Measurements from ENCODE around the gene CD2AP. TPM values are rescaled to one million over a fixed set of nuclear protein-coding genes. Genes with fewer than 3 reads are reported as not detected.
"Not testable (repeated sequence)": the region's sequence is repeated elsewhere in the genome, so short reads cannot be mapped to it uniquely, and the experiment has no call there.

Gene CD2AP
- total and polyA plus RNA-seq, 5 experiments from 2014 or later = 7.3 to 32.2 (median 7.9) TPM

DNA sequence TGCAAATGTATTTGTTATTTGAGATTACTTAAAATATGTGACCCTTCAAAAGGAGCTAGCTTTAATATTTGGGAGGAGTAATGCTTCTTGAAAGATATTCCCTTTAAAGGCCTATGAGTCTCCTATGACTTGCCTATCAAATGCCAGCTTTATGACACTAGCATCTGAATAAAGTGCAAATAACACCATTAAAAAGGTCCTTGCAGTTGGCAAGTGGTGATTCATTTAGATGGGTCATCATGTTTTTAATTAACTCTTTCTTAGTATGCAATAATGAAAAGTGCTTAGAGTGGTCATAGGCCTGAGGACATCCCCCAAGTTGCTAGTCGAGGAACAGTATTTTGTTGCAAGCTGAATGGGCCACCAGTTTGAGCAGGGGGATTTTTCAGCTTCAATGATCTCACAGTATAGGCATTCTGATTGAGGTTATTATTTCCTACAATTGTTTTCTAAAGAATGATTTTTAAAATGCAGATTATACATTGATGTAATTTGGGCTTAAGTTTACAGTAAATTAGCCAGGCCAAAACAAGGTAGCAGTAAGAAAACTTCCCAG lies 3.7 kb upstream of the CD2AP start:
- H3K4me1 Mint-ChIP-seq = peaks cover 12 to 24% (median 19%) of the 10 kb centered on the region in 4 donors
- no peak for DNase-seq
- no peak overlapping the region for H3K4me3 Mint-ChIP-seq
- POLR2A ChIA-PET = no interaction called here
- no peaks in the 10 kb centered on the region for H3K36me3 Mint-ChIP-seq
- no peak overlapping the region for H3K27ac Mint-ChIP-seq
- peaks cover 0 to under 1% (median 0%) of the 10 kb centered on the region in 5 donors for H3K27me3 Mint-ChIP-seq
- ATAC-seq = no peak
- H3K9me3 Mint-ChIP-seq = peaks cover 0 to 1% (median 0%) of the 10 kb centered on the region in 9 donors

DNA sequence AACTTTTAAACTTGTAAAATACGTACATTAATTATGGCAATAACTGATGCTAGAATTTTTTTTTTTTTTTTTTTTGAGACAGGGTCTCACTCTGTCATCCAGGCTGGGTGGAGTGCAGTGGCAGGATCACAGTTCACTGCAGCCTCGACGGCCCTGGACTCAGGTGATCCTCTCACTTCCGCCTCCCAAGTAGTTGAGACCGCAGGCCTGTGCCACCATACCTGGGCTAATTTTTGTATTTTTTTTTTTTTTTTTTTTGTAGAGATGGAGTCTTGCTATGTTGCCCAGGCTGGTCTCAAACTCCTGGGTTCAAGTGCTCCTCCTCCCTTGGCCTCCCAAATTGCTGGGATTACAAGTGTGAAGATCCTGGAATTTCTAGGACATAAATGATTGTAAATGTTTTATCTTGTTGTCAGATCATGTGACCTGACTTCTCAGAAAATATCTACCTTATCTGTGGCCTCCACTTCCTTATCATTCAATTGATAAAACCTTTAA lies 2.2 kb upstream of the CD2AP start:
- POLR2A ChIA-PET = interaction anchor here (0.6 kb wide), 1 partner anchor 98 kb away, joined by 3 read pairs; no protein-coding TSS in a partner anchor
- no peak for DNase-seq
- Mint-ChIP-seq H3K27ac (no peak overlapping the region), H3K36me3 (no peaks in the 10 kb centered on the region), H3K4me3 (no peak overlapping the region), H3K4me1 (peaks cover 14 to 39% (median 31%) of the 10 kb centered on the region in 4 donors), H3K27me3 (no peaks in the 10 kb centered on the region), H3K9me3 (peaks cover 0 to 1% (median 0%) of the 10 kb centered on the region in 9 donors)
- ATAC-seq = no peak

DNA sequence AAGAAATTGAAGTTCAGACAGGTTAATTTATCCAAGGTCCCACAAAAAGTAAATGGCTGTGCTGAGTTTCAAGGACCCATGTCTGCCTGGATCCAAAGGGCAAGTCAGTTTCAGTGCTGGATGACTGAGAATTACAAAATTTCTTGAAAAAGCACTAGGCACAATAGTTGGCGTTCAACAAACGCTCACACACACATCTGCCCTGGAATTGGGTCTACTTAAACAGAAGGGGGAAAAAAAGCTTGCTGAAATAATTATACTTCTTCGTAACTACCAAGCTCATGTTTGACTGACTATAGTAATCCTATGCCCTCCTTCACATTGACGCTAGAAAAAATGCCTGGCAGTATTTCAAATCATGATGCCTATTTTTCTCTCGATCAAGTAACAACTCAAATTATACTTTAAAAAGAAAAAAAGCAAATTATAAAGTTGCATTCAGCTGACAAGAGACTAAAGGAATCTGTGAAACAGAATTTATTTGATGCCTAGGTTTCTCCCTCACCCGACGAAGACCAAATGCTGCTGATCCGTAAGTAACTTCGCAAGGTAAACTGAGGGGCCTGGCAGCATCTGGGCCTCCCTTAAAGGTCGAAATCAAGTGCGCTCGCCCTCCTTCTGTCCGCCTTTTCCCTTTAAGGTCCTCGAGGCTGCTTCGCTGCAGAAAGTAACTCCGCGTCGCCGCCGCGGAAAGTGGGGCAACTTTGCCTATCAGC lies 650 bp upstream of the CD2AP start:
- no peak for DNase-seq
- Mint-ChIP-seq H3K4me1 (peaks cover 18 to 49% (median 44%) of the 10 kb centered on the region in 4 donors), H3K36me3 (no peaks in the 10 kb centered on the region), H3K27me3 (no peaks in the 10 kb centered on the region), H3K9me3 (no peaks in the 10 kb centered on the region), H3K4me3 (peak overlapping the region; percentile 95 to 100 (median 99)), H3K27ac (peak overlapping the region; percentile 95 to 99 (median 98))
- no peak for ATAC-seq
- POLR2A ChIA-PET = interaction anchor here (0.6 to 3.4 kb wide), 11 partner anchors 9 to 235 kb away, joined by 3 to 26 read pairs (median 5); no protein-coding TSS in a partner anchor

DNA sequence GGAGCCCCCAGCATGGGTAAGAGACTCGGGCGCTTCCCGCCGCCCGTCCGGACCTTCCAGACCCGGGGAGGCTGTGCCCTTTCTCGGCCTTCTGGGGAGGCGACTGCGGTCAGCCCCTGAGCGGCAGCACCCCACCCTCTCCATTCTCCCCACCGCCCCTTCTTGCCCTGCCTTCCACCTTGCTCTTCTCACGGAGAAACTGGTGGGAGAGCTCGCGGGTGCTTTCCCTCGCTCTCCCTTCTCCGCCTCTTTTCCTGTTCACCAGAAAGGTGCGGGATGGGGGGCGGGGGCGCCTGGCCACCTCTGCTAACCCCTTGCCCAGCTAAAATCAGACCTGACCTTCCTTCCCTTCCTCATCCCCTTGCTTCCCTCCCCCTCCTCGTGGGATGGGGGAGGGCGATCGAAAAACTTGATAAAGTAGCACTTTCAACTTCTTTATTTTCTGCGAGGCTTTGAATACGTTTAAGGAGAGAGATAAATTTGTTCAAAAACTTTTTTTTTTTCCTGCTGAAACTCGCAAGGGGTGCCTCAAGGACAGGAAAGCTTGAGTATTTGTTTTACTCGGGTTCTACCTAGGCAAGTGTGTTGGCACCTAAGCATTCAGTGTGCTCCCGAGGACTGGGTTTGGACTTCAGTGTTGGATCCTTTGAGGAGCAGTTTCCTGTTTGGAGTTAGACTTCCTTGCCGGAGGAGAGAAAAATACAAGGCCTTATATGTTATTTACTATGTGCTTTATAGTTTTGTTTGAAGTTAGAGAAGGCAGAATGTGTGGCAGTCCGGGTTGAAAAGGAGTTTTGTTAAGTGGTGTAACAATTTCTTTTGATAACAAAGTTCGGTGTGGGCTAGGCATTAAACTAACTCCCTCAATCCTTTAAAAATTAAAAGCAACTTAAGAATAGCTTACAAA lies 897 bp downstream of the CD2AP start:
- peak in 1 of 2 donors; percentile 17 for ATAC-seq

DNA sequence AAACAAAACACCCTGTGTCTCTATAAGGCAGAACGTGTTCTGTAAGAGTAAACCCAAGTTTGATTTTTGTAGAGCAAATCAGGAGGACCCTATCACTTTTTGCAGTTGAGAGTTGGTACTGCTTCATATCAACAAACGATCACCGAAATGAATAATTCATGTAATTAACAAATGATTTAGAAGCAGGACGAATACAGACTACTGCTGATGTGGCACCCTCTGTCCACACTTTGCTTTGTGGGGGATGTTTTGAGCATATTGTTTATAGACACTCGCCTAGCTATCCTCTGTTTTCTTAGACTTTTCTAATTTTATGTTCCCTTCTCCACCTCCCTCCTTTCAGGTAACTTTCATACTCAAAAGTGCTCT lies 1.5 kb downstream of the CD2AP start:
- Mint-ChIP-seq H3K36me3 (no peaks in the 10 kb centered on the region), H3K4me1 (peaks cover 28 to 66% (median 61%) of the 10 kb centered on the region in 4 donors), H3K27me3 (no peaks in the 10 kb centered on the region), H3K27ac (peak overlapping the region in 9 of 10 donors; percentile 95 to 100 (median 98)), H3K4me3 (peak overlapping the region; percentile 95 to 100 (median 99)), H3K9me3 (no peaks in the 10 kb centered on the region)
- ATAC-seq = no peak
- POLR2A ChIA-PET = interaction anchor here (1.9 to 3.4 kb wide), 3 partner anchors 8 to 64 kb away, joined by 8 to 26 read pairs (median 12); no protein-coding TSS in a partner anchor
- no peak for DNase-seq

More for the DNA sequence above, 897 bp downstream of the CD2AP start:
- peaks cover 23 to 60% (median 54%) of the 10 kb centered on the region in 4 donors for H3K4me1 Mint-ChIP-seq
- DNase-seq = peak in 2 of 10 donors; percentile 32 to 33
- no peaks in the 10 kb centered on the region for H3K36me3 Mint-ChIP-seq
- H3K9me3 Mint-ChIP-seq = no peaks in the 10 kb centered on the region
- POLR2A ChIA-PET = interaction anchor here (1.1 to 3.4 kb wide), 10 partner anchors 9 to 236 kb away, joined by 3 to 26 read pairs (median 6); no protein-coding TSS in a partner anchor
- H3K27ac Mint-ChIP-seq = peak overlapping the region; percentile 95 to 100 (median 98)
- H3K4me3 Mint-ChIP-seq = peak overlapping the region; percentile 95 to 100 (median 99)
- H3K27me3 Mint-ChIP-seq = no peaks in the 10 kb centered on the region

DNA sequence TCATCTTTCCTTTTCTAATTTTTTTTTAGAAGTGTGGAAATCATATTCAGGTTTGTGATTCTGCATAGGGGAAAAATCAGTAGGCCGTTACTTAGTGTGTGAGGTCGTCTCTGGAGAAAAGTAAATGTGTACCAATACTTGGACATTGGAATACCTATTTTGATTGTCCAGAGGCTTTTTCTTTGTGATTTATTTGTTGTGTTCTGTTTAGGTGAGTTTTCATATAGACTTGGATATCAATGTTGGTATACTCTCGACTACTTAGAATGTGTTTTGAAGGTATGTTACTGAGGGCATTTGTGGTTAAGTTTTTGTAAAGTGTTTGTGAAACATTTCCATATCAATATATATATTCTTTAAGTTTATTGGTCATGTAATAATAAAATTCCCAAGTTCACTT lies 2.3 kb downstream of the CD2AP start:
- Mint-ChIP-seq H3K27me3 (no peaks in the 10 kb centered on the region), H3K4me3 (peak overlapping the region; percentile 39 to 100 (median 99)), H3K36me3 (no peaks in the 10 kb centered on the region), H3K9me3 (no peaks in the 10 kb centered on the region), H3K27ac (peak overlapping the region in 4 of 10 donors; percentile 42 to 97 (median 82)), H3K4me1 (peaks cover 33 to 74% (median 68%) of the 10 kb centered on the region in 4 donors)
- DNase-seq (no peak), ATAC-seq (no peak)
- POLR2A ChIA-PET = interaction anchor here (3.4 kb wide), 1 partner anchor 65 kb away, joined by 26 read pairs; no protein-coding TSS in a partner anchor

DNA sequence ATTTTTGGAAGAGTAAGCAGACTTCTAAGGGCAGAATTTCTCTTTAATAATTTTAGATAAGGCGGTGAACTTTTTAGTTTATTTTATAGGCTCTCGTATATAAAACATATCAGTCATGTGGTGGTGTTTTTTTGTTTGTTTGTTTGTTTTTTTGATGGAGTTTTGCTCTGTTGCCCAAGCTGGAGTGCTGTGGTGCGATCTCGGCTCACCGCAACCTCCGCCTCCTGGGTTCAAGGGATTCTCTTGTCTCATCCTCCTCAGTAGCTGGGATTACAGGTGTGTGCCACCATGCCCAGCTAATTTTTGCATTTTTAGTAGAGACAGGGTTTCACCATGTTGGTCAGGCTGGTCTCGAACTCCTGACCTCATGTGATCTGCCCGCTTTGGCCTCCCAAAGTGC lies 3.6 kb downstream of the CD2AP start:
- DNase-seq, H3K36me3 Mint-ChIP-seq, H3K9me3 Mint-ChIP-seq, POLR2A ChIA-PET, H3K27me3 Mint-ChIP-seq, ATAC-seq: not testable (repeated sequence)
- Mint-ChIP-seq H3K27ac (peak overlapping the region in 3 of 10 donors; percentile 0 to 54 (median 47)), H3K4me1 (peaks cover 33 to 79% (median 71%) of the 10 kb centered on the region in 4 donors), H3K4me3 (peak overlapping the region in 4 of 10 donors; percentile 2 to 45 (median 14))

DNA sequence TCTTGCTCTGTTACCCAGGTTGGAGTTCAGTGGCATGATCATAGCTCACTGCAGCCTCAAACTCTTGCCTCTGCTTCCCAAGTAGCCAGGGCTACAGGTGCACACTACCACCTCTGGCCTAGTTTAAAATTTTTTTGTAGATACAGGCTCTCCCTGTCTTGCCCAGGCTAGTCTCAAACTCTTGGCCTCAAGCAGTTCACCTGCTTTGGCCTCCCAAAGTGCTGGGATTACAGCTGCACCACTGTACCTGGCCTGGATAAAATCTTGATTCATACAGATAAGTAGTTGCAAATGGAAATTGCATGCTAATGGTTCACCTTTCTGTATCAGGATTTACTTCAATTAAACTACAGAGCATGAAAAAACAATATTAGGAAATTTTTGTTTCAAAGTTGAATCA lies 4.2 kb downstream of the CD2AP start:
- no peaks in the 10 kb centered on the region for H3K27me3 Mint-ChIP-seq
- H3K36me3 Mint-ChIP-seq = no peaks in the 10 kb centered on the region
- ATAC-seq (no peak), DNase-seq (no peak)
- peak overlapping the region in 4 of 10 donors; percentile 11 to 59 (median 44) for H3K27ac Mint-ChIP-seq
- H3K4me1 Mint-ChIP-seq = peaks cover 34 to 79% (median 71%) of the 10 kb centered on the region in 4 donors
- POLR2A ChIA-PET = no interaction called here
- no peaks in the 10 kb centered on the region for H3K9me3 Mint-ChIP-seq
- H3K4me3 Mint-ChIP-seq = peak overlapping the region in 5 of 10 donors; percentile 7 to 71 (median 24)

DNA sequence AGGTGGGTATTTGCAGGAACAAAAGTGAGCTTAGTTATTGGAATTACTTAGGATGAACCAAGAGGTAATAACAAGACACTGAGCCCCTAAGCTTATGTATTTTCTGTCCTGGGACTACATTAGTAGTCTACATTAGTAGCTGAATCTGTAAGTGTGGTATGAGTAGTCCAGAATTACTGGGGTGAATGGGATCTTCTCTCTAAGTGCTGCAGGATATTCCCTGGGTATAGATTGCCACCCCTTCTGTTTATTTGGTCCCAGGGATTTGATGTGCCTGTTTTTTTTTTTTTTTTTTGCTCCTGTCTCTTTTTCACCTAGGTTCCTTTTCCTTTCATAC lies 5.9 kb downstream of the CD2AP start:
- peak overlapping the region in 5 of 10 donors; percentile 10 to 29 (median 24) for H3K4me3 Mint-ChIP-seq
- POLR2A ChIA-PET = interaction anchor here (0.6 kb wide), 1 partner anchor 72 kb away, joined by 4 read pairs; no protein-coding TSS in a partner anchor
- H3K36me3 Mint-ChIP-seq = no peaks in the 10 kb centered on the region
- peak overlapping the region in 5 of 10 donors; percentile 6 to 68 (median 45) for H3K27ac Mint-ChIP-seq
- H3K27me3 Mint-ChIP-seq = no peaks in the 10 kb centered on the region
- H3K4me1 Mint-ChIP-seq = peaks cover 31 to 75% (median 67%) of the 10 kb centered on the region in 4 donors
- DNase-seq = no peak
- ATAC-seq = no peak
- no peaks in the 10 kb centered on the region for H3K9me3 Mint-ChIP-seq

DNA sequence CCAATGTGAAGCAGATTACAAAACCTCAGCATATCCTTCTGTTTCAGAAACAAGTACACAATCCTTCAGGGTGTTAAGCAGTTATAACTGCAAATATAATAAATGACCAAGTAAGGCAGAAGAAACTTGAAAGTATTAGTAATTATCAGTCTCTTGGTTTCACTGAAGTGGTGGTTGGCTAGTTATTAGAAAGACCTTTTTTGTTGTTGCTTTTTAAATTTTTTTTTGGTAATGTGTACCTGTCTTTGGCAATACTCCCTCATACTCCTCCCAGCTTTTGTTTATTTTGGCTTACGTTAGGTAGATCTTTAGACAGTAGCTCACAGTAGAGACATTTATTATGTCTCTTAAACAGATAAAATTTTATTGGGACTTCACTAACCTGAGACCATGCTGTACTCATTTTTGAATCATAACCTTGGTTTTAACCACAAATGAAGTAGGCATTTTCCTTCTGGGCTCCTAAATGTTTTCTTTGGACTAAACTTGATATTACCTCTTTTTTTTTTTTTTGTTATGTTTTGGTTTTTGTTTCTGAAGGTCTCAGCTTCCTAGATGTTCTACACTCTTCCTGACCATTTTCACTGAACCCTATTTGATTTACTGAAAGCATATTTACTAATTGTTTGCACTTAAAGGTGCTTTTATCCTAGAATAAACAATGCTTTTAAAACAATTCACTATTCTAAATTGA lies 6.4 kb downstream of the CD2AP start:
- POLR2A ChIA-PET = no interaction called here
- ATAC-seq = no peak
- Mint-ChIP-seq H3K9me3 (no peaks in the 10 kb centered on the region), H3K4me3 (peak overlapping the region in 6 of 10 donors; percentile 4 to 58 (median 25)), H3K4me1 (peaks cover 27 to 72% (median 63%) of the 10 kb centered on the region in 4 donors), H3K36me3 (no peaks in the 10 kb centered on the region), H3K27me3 (no peaks in the 10 kb centered on the region), H3K27ac (peak overlapping the region in 6 of 10 donors; percentile 8 to 68 (median 40))
- DNase-seq = no peak

DNA sequence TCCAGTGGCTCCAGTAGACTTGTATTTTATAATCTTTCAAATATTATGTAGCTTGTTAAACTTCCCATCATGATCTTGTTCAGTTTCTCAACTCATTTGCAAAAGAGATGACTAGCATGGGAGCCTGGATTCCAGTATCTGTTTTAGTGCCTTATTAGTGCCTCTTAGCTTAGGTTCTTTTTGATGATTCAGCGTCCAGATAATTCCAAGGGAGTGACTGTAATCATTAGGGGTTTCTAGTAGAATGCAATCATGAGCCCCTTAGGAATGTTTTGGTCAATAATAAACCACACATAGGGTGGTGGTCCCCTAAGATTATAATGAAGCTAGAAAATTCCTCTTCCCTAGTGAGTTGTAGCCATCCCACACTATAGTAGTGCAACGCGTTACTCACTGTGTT lies 7.0 kb downstream of the CD2AP start:
- DNase-seq (no peak), ATAC-seq (no peak)
- peak overlapping the region in 3 of 10 donors; percentile 24 to 58 (median 26) for H3K4me3 Mint-ChIP-seq
- peak overlapping the region in 1 of 10 donors; percentile 30 for H3K27ac Mint-ChIP-seq
- H3K36me3 Mint-ChIP-seq = no peaks in the 10 kb centered on the region
- POLR2A ChIA-PET = no interaction called here
- peaks cover 27 to 71% (median 59%) of the 10 kb centered on the region in 4 donors for H3K4me1 Mint-ChIP-seq
- H3K9me3 Mint-ChIP-seq = no peaks in the 10 kb centered on the region
- no peaks in the 10 kb centered on the region for H3K27me3 Mint-ChIP-seq
